ENCODE data around the gene PTGDR. TPM values are rescaled to one million over a fixed set of nuclear protein-coding genes. Genes with fewer than 3 reads are reported as not detected.

Gene PTGDR
- total RNA-seq, 1 experiment from 2014 or later = not detected

GRCh38 chr14:52233693-52234092 lies 33.8 kb upstream of the PTGDR start:
- intact Hi-C loops (cut with micrococcal nuclease) = no loop called here
- POLR2A ChIA-PET (ENCODE audit: unreplicated experiment) = no interaction called here

GRCh38 chr14:52235434-52235833 lies 32.1 kb upstream of the PTGDR start:
- CTCF ChIA-PET = no interaction called here

More at GRCh38 chr14:52233693-52234092, 33.8 kb upstream of the PTGDR start:
- H3K36me3 ChIP-seq (ENCODE audit: low read depth, low read length) = no peaks in the 10 kb centered on the region
- DNase-seq = no peak
- H3K4me2 ChIP-seq (ENCODE audit: low read length) = no peak overlapping the region
- no peaks in the 10 kb centered on the region for H4K20me1 ChIP-seq (ENCODE audit: low read length)
- CTCF ChIA-PET = no interaction called here
- BruUV-seq (replicated peaks) = no TSS peak
- H3K79me2 ChIP-seq (ENCODE audit: low read length) = no peaks in the 10 kb centered on the region
- H2AFZ ChIP-seq (ENCODE audit: low read length) = no peak overlapping the region
- no peaks in the 10 kb centered on the region for H3K4me1 ChIP-seq (ENCODE audit: insufficient read depth, low read length)
- H3K9me3 ChIP-seq (ENCODE audit: low read length) = no peaks in the 10 kb centered on the region
- no peak; the same call in 1 of the 2 replicates for ATAC-seq
- H3K9me2 ChIP-seq (replicated peaks; ENCODE audit: low read length) = no peaks in the 10 kb centered on the region
- no peak overlapping the region for H3K4me3 ChIP-seq (ENCODE audit: low read length)
- TF ChIP-seq CTCF (conservative IDR thresholded peaks at IDR 0.05; ENCODE audit: low read depth, low read length) = no peak
- no peak for TF ChIP-seq EZH2phosphoT487 (IDR thresholded peaks at IDR 0.05; ENCODE audit: borderline replicate concordance, low read length)
- no peak for TF ChIP-seq EZH2 (IDR thresholded peaks at IDR 0.05; ENCODE audit: low read length, unreplicated experiment)
- no peaks in the 10 kb centered on the region for H3F3A ChIP-seq (ENCODE audit: low read length, unreplicated experiment)
- H3K27ac ChIP-seq (ENCODE audit: low read length) = no peak overlapping the region
- H3K27me3 ChIP-seq (ENCODE audit: low read length) = peaks cover 4% of the 10 kb centered on the region; the same call in 1 of the 2 replicates
- no peak overlapping the region for H3K9ac ChIP-seq (ENCODE audit: low read length)

More at GRCh38 chr14:52235434-52235833, 32.1 kb upstream of the PTGDR start:
- no peaks in the 10 kb centered on the region for H3K36me3 ChIP-seq (ENCODE audit: low read depth, low read length)
- no peak overlapping the region for H3K4me3 ChIP-seq (ENCODE audit: low read length)
- no peak for TF ChIP-seq EZH2phosphoT487 (IDR thresholded peaks at IDR 0.05; ENCODE audit: borderline replicate concordance, low read length)
- no peak for TF ChIP-seq EZH2 (IDR thresholded peaks at IDR 0.05; ENCODE audit: low read length, unreplicated experiment)
- TF ChIP-seq CTCF (conservative IDR thresholded peaks at IDR 0.05; ENCODE audit: low read depth, low read length) = no peak
- no peaks in the 10 kb centered on the region for H3F3A ChIP-seq (ENCODE audit: low read length, unreplicated experiment)
- H2AFZ ChIP-seq (ENCODE audit: low read length) = no peak overlapping the region
- no peaks in the 10 kb centered on the region for H3K9me2 ChIP-seq (replicated peaks; ENCODE audit: low read length)
- DNase-seq = no peak
- H3K9ac ChIP-seq (ENCODE audit: low read length) = no peak overlapping the region
- peaks cover 4% of the 10 kb centered on the region; the same call in 1 of the 2 replicates for H3K27me3 ChIP-seq (ENCODE audit: low read length)
- no peak overlapping the region for H3K4me2 ChIP-seq (ENCODE audit: low read length)
- no TSS peak for BruUV-seq (replicated peaks)
- no peak overlapping the region for H3K27ac ChIP-seq (ENCODE audit: low read length)
- ATAC-seq = no peak
- intact Hi-C loops (cut with micrococcal nuclease) = no loop called here
- no peaks in the 10 kb centered on the region for H4K20me1 ChIP-seq (ENCODE audit: low read length)
- H3K79me2 ChIP-seq (ENCODE audit: low read length) = no peaks in the 10 kb centered on the region
- H3K9me3 ChIP-seq (ENCODE audit: low read length) = no peaks in the 10 kb centered on the region
- H3K4me1 ChIP-seq (ENCODE audit: insufficient read depth, low read length) = peaks cover 2% of the 10 kb centered on the region
- POLR2A ChIA-PET (ENCODE audit: unreplicated experiment) = no interaction called here
